Activated CD4-positive, alpha-beta T cell treated with anti-CD3 and anti-CD28 coated beads, Interleukin-2, amount 50 U/mL, for 24 hours (primary cell): ENCODE results near the gene NEB.
"Not testable (repeated sequence)": the region's sequence is repeated elsewhere in the genome, so short reads cannot be mapped to it uniquely, and the experiment has no call there.

Experiments used
- DNase-seq, 2 donors: peaks; one replicate each; pipeline ENCODE4 v3.0.0-alpha.2; 2020; ENCODE audit warnings: low read depth in 1 of 2, low spot score in 1 of 2

Gene NEB

DNA sequence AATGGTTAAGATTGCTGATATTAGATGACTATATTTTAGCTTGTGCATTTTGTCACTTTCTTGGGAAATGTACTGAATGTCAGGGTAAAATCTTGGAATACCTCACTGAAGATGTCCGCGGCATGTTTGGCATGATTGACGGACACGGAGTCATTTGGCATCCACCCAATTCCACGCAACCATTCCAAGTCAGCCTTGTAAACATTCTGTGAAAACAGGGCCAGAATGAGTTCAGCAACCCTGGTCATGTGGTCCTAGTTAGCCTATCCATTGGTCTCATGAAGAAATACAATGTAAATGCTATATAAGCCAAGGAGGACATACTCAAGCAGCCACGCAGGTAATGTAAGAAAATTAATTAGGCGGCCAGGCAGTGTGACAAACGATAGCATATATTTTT, 165.1 kb downstream of the NEB start:
- DNase-seq: no peak

DNA sequence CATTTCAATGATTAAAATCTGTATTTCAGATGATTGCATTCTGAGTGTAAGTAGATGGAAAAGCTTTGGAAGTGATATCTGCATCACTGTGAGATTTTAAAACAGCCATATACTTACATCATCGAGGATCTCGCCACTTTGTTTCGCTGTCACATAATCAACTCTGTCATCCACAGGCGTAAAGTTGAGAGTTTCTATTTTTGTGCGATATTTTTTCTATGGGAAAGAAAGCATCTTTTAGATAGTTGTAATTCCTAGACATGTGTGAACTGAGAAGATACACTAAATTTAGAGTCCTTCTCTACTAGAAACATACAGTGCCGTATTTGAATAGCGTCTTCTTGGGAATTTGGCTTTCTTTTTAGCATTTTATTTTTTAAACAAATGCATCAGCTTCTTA, 165.8 kb downstream of the NEB start:
- DNase-seq: no peak

DNA sequence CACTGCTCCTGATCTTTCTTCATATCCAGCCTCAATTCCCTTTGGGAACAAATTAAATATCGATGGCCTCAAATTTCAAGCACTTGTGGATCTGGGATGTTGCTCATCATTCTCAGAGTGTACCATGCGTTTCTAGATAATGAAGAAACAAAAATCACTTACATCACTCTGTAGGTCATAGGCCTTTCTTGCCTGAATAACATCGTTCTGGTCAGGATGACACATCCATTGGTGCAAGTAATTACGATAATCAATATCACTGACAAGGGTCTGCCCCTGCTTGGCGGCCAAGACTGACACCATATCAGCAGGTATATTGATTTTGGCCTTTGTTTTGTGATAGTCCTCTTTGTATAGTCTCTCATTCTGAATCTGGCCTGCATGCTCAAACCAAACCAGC, 167.3 kb downstream of the NEB start:
- no peak for DNase-seq

DNA sequence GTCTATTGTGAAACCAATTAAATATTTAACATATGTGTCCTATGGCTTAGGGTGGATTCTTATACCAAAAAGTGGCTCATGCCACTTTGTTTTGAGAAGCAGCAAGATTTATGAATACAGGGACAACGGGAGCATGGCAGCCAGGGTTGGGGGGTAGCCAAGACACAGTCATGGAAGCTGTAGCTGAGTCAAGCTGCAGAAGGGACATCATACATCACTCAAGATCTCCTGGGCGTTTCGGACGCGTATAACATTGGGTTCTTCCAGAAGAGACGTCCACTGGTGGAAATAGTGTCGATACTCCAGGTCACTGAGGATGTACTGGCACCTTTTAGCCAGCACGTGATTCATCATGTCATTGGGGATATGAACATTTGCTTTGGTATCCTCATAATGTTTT, 171.9 kb downstream of the NEB start:
- no peak for DNase-seq

DNA sequence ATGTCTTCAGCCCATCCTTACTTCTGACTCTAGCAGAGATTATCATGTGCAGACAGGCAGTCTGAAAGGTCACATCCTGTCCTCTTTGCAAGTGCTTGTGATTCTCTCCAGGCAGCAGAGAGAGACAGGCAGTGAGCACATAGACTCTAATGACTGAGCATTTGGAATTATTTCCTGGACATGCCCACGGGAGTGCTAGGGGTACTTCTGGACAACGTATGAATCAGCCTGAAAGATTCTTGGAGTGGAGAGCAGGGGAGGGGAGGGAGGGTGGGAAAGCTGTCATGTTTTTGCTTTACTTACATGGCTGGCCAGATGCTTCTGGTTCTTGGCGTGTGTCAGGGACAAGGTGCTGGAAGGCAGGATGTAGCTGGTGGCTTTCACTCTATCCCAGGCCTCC, 174.0 kb downstream of the NEB start:
- no peak for DNase-seq

DNA sequence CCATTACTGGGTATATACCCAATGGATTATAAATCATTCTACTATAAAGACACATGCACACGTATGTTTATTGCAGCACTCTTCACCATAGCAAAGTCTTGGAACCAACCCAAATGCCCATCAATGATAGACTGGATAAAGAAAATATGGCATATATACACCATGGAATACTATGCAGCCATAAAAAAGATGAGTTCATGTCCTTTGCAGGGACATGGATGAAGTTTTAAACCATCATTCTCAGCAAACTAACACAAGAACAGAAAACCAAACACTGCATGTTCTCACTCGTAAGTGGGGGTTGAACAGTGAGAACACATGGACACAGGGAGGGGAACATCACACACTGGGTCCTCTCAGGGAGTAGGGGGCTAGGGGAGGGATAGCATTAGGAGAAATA, 174.8 kb downstream of the NEB start:
- DNase-seq: not testable (repeated sequence)

DNA sequence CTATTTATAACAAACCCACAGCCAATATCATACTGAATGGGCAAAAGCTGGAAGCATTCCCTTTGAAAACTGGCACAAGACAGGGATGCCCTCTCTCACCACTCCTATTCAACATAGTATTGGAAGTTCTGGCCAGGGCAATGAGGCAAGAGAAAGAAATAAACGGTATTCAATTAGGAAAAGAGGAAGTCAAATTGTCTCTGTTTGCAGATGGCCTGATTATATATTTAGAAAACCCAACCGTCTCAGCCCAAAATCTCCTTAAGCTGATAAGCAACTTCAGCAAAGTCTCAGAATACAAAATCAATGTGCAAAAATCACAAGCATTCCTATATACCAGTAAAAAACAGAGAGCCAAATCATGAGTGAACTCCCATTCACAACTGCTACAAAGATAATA, 176.4 kb downstream of the NEB start:
- not testable (repeated sequence) for DNase-seq

DNA sequence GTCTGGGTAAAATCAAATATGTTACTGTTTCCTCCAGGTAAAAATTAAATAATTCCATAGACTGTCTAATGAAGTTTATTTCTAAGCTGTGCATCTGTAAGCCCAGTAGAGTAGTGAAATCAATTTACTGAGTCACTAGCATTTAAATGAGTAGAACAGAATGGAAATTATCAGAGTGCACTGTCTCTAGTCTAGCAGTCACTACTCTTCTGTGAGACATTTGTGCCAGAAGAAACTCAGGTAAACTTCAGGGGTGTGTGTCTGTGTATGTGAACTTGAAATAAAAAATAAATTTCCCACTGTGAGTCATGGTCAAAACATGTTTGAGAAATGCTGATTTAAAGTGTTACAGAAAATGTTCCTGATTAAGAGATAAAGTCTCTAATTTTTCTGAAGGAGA, 178.2 kb downstream of the NEB start:
- no peak for DNase-seq

DNA sequence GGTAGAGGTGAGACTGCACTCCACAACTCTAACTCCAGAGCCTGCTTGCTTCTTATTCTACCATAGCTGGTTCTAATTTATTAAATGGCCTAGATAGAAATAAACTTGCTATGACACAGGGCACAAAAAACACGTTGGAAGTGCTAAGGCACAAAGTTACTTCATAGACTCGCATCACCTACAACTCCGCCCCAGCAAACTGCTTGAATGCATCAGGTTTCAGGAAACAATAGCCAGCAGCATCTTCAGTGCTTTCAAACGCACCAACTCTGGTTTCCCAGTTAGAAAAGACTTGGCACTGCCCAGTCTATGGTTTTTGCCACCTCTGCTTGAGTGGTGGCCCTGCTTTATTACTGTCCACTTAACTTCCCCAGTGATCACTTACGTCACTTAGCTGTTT, 182.0 kb downstream of the NEB start:
- no peak for DNase-seq

DNA sequence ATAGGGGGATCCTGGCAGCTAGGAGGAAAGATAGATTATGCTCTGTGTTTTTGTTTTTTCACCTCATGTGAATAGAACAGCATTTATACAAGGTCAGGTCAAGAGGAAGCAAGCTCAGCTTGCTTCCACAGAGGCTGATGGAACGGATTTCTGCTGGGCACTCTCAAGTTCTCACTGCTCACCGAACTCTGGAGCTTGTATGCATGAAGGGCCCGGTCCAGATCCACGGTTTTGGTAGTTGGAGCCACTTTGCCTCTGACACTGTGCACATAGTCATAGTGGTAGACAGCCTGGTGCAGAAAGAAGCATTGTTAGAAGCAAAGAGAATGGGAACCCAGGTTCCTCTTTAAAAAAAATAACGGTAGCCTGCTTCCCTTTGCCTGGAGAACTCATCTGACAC, 182.7 kb downstream of the NEB start:
- no peak for DNase-seq

DNA sequence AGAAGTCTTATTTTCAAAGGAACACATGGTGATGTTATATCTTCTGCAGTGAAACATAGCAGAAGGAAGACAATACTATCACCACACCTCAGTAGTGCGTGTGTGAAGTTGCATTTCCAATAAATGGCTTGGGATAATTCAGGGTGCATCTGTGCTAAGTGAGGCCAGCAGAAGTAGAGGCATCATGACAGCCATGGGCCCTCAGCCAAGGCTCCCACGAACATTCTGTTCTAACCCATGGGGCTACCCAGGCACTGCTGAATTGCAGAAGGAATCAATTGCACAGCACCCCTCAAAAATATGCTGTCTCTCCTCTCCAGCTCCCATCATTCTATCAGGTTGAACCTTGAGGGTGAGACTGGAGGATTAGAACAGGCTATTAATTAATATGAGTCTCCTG, 185.1 kb downstream of the NEB start:
- no peak for DNase-seq

DNA sequence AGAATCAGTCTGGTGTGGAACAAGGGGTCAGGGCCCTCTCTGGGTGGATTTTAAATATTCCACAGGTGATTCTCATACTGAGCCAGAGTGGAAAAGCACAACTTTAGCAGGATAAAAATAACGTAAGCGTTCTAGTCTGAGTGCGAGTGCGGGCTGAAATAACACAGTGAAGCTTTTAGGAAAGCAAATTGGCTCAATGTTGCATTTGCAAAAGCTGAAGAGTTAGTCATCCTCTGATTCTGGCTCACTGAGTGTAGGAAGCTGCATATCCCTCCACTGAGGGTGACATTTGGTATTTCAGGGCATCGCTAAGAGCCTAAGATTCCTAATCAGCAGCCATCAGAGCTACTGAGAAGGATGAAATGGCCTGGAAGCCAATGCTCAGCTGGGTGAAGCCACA, 189.8 kb downstream of the NEB start:
- no peak for DNase-seq

DNA sequence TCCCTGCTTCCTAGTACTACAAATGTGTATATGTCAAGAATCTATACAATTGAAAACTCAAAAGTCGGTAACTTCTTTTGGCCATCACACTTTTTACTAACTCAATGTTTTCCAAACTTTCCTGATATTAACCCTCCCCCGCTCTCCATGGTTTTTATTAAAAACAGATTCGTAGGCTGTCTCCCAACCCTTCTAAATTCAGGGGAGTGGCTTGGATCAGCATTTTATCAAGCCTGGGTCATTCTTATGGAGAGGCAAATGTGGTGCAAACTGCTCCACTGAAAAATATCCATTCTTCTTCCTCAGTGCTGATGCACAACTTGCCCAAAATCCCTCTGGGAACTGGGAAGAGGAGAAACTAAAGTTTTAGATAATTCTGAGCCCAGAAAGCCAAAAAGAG, 190.4 kb downstream of the NEB start:
- DNase-seq: no peak

DNA sequence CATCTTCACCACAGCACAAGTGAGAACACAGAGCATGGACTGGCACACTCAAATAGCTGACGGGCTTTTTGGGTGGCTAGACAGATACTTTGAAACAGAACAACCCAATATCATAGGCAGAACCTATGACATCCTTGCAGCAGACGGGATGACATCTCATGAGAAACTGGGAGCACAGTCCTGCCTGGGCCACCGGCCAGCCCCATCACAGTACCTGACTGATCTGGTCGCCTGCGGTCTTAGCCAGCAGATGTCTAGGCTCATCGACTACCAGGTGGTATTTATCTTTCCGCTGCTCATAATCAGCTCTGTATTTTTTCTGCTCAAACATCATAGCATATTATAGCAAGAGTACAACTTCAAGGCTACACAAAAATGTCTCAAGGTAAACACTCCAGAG, 200.3 kb downstream of the NEB start:
- no peak for DNase-seq

DNA sequence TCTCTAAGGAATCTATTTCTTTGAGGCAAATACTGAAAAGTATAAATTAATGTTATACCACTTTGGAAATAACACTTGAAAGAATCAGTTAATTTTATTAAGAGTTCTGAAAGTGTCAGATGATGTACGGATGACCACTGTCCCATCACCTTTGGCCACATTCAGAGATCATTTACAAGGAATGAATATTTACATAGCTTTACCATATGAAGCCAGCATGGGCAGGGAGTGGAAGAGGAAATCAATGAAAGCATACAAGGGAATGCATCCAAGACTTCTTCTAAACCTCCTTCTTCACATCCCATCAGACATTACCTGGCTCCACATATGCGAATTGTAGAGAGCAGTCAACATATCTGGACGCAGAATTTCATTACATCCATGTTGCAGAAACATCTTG, 201.1 kb downstream of the NEB start:
- DNase-seq: no peak

DNA sequence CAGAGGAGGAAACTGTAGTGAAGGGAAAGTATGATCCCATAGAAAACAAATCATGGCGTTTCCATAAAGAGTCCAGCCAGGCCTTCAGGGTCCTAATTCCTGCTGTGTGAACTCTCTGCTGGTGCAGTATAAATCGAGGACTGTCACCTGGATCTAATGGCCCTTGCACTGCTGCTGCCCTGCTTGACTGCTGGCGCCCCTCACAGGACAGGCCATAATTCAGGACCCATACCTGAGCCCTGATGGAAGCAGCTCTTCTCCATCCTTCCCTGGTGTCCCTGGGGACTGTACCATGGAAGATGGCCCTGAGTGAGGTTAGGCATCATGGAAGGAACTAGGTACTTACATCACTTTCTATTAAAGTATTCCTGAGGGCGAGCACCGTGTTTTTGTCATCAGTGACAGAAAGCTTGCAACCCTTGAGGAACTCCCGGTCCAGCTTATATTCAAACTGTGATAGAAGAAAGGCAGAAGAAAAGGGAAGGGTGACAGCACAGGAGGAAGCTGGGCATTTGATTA, 207.6 kb downstream of the NEB start:
- no peak for DNase-seq

DNA sequence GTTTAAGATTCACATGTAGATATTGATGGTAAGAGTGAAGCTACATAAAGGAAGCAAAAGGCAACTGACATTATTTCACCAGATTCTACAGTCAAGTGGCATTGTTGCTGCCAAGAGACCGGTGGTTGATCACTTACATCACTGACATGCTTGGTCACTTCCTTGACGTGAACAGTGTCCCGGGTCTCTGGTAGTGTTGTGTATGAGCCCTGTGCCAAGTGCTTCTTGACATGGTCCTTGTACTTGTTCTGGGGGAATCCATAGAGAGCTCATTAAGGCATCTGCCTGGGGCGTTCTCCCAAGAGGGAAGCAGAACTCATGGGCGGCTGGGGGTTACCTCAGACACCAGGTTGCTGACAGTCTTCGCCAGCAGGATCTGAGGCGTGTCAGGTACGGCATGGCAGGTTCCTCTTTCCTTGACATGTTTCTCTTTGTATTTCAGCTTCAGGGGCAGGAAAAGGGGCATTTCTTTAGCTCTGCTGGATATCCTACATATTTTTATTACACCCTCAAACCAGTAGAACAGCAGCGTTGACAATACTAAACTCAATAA, 208.4 kb downstream of the NEB start:
- no peak for DNase-seq

DNA sequence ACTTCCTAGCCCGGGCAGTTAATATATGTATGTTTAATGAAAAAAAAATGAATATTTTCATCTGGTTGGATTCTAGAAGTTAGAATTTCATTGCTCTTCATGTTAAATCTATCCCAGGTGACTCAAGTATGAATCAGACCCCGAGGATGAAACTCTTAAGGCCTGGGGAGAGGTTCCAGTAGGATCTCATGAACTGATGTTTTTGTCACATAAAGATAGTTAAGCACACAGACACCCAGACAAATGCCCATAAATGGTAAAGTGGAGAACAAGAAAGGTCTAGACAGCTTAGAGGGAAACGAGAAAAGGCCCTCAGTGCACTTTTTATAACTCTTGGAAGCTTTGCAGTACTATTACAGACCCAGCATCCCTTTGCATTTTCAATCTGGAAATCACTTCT, 210.4 kb downstream of the NEB start:
- DNase-seq: no peak

DNA sequence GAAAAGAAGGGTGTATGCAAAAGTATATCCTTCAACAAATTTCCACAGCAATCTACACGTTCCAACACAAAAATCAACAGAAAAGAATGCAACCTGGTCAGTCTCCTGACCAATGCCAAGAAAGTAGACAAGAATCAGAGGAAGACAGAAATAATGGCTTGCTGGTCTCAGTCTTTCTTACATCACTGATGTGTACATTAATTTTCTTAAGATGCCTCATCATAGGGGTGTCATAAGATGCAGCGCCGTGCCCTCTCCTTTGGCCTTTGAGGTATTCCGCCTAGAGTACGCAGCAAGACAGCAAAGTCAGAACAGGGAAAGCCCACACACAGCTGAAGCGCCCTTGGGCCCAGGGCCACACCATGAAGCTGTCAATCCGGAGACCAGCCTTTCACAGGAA, 211.7 kb downstream of the NEB start:
- no peak for DNase-seq

DNA sequence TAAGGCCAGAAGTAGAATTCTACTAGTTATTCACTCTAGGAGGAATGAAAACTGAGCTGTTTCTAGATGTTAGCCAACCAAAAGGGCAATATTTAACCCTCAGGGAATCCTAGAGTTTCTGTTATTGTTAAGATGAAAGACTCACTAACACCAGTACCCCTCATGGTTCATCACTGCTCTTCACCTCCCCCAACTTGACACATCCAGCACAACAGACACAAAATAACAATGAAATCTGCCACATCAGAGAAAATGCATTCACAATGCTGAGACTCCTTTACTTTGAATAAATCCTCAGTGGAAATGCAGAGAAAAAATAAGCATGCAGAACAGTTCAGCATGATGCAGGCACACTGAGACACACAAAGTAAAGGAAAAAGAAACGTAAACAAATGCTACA, 213.3 kb downstream of the NEB start:
- DNase-seq: no peak

DNA sequence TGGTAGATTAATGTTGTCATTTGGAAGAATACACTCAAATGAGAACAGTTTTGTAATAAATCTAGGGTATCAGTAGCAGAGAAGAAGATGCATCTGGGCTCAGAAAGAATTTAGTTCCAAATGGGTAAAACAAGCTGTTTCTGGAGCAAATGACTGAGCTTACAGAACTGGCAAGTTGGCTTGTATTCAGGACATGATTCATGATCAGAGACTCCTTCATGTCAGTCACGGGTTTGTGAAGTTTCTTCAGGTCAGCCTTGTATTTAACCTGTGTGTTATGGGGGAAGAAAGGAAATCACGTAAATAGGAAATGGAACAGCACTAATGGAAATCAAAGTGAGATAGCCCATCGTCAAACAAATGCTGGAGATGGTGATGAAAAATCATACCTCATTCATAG, 215.5 kb downstream of the NEB start:
- DNase-seq: no peak

DNA sequence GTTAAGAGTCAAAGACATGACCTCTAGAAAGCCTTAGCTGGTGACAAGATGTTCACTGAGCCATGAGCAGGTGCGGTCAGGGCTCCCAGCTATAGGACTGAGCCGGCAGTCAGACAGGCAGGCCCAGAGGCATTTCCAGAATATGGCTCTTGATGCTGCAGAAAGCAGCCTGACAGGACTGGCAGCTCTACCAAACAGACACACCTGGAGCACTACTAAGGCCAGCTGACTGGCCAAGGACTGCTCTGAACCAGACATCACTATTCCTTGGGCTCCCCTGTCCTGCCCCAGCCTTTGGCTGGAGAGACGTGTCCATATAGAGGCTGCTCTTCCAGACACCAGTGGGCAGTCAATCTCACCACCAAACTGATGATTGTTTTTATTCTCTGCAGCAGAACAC, 225.8 kb downstream of the NEB start:
- DNase-seq: no peak

DNA sequence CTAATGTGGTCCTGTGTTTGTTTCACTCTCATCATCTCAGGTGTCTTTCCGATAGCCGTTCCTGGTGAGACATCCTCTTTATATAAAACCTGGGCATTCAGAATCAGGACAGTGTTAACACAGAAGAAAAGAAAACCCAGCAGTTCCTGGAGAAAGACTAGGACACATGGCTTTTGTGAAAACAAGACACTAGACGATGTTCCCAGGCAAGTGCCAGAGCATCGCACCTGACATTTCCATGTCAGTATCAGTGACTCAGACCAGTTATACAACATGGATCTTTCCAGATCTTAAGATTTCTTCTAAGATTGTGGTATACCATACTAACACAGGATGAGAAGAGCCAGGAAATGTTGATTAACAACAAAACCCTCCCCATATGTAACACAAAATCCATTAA, 228.1 kb downstream of the NEB start:
- DNase-seq: no peak

DNA sequence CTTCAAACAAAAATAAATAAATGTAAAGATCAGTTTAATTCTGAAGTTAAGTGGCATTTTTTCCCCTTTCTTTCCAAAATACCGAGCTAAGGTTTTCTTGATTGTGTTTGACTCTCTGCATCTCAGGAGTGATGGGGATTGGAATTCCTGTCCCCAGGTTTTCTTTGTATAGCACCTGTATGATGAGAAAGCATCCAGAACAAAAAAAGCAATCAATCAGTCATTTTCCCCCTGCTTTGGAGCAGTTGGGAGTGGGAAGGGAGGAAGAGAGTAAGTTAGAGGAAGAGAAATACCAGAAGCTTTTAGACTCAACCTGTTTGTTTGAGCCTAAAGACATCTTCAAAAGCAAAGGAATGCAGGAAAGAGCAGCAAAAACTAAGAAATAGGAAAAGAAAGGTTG, 236.1 kb downstream of the NEB start:
- no peak for DNase-seq
